Activated B cell treated with CpG ODN at 0.5 μM for 24 hours (primary cell): ENCODE data around the gene PSMB3. TPM values are rescaled to one million over a fixed set of nuclear protein-coding genes. Genes with fewer than 3 reads are reported as not detected.

Experiments
- ATAC-seq: fragments of 200-7000 bp; cut with Tn5 transposase; one replicate; pipeline ENCODE4 v1.10.0; 2021; ENCODE audit warnings: low read depth, mild to moderate bottlenecking, moderate library complexity
- CTCF ChIA-PET: fragments of 350-600 bp; sonication (Branson Sonifier 250); formaldehyde crosslinking; loops from one replicate; lab custom pipeline; 2021; ENCODE audit warnings: antibody characterized with exemption; lab: Charles Lee
- POLR2A ChIA-PET: fragments of 350-600 bp; sonication (Branson Sonifier 250); formaldehyde crosslinking; loops from one replicate; lab custom pipeline; 2021; ENCODE audit warnings: antibody characterized with exemption; lab: Charles Lee
- DNase-seq: peaks from one replicate; pipeline ENCODE4 v3.0.0; 2022
- H3K27ac Mint-ChIP-seq: one replicate; pipeline ENCODE4 v1.8.0; 2020; ENCODE audit warnings: mixed read lengths
- H3K27me3 Mint-ChIP-seq: one replicate; pipeline ENCODE4 v1.8.0; 2021; ENCODE audit warnings: mixed read lengths
- H3K36me3 Mint-ChIP-seq: one replicate; pipeline ENCODE4 v1.8.0; 2021; ENCODE audit warnings: low read depth, mixed read lengths
- H3K4me1 Mint-ChIP-seq: one replicate; pipeline ENCODE4 v1.8.0; 2021; ENCODE audit warnings: mixed read lengths
- H3K4me3 Mint-ChIP-seq: one replicate; pipeline ENCODE4 v1.8.0; 2020; ENCODE audit warnings: mild to moderate bottlenecking, mixed read lengths
- H3K9me3 Mint-ChIP-seq: one replicate; pipeline ENCODE4 v1.8.0; 2020; ENCODE audit warnings: mixed read lengths
- CTCF ChIP-seq: fragments of 200-600 bp; IDR thresholded peaks from one replicate; pipeline ENCODE4 v1.8.0; 2022; ENCODE audit warnings: antibody characterized with exemption, mild to moderate bottlenecking
- intact Hi-C: fragments of 100-400 bp; cut with micrococcal nuclease; formaldehyde crosslinking; loops from one replicate; pipeline ENCODE4 v1.15.1; 2024
- total RNA-seq: library from RNA; stranded (reverse); gene quantifications from 2 replicates; pipeline ENCODE4 v1.2.3, GENCODE V29; 2022

PSMB3 gene
- total RNA-seq, 1 donor from 2014 or later: 234 TPM

GRCh38 chr17:38742411-38743308 is 9.9 kb upstream of the PSMB3 start:
- Mint-ChIP-seq H3K27ac (no peak overlapping the region), H3K4me3 (no peak overlapping the region), H3K4me1 (peaks cover 19% of the 10 kb centered on the region), H3K27me3 (peaks cover 22% of the 10 kb centered on the region), H3K9me3 (no peaks in the 10 kb centered on the region), H3K36me3 (no peaks in the 10 kb centered on the region)
- POLR2A ChIA-PET: no interaction called here
- intact Hi-C loops: no loop called here
- TF ChIP-seq CTCF: no peak
- CTCF ChIA-PET: no interaction called here
- ATAC-seq (no peak), DNase-seq (no peak)

- intact Hi-C loops: no loop called here
- Mint-ChIP-seq H3K27ac (no peak overlapping the region), H3K36me3 (no peaks in the 10 kb centered on the region), H3K4me3 (no peak overlapping the region), H3K27me3 (peaks cover 25% of the 10 kb centered on the region), H3K4me1 (peaks cover 21% of the 10 kb centered on the region), H3K9me3 (no peaks in the 10 kb centered on the region)
- CTCF ChIA-PET: no interaction called here
- POLR2A ChIA-PET: interaction anchor here (1.2 kb wide), 1 partner anchor 9 kb away, joined by 3 read pairs; the partner anchor contains the start of gene PSMB3
- ATAC-seq: no peak
- no peak for DNase-seq
- TF ChIP-seq CTCF: no peak
Measured at GRCh38 chr17:38743556-38744171, 8.9 kb upstream of the PSMB3 start.

GRCh38 chr17:38745545-38745944 is 7.0 kb upstream of the PSMB3 start:
- no peak for ATAC-seq
- no peak for DNase-seq
- POLR2A ChIA-PET: interaction anchor here (1.3 kb wide), 1 partner anchor 15 kb away, joined by 4 read pairs; no protein-coding TSS in a partner anchor
- no peaks in the 10 kb centered on the region for H3K36me3 Mint-ChIP-seq
- no peak overlapping the region for H3K4me3 Mint-ChIP-seq
- intact Hi-C loops: no loop called here
- TF ChIP-seq CTCF: no peak
- CTCF ChIA-PET: interaction anchor here (1.1 to 2.3 kb wide), 2 partner anchors 10 to 69 kb away, joined by 3 to 13 read pairs; no protein-coding TSS in a partner anchor
- no peak overlapping the region for H3K27ac Mint-ChIP-seq
- H3K27me3 Mint-ChIP-seq: peaks cover 29% of the 10 kb centered on the region
- no peaks in the 10 kb centered on the region for H3K9me3 Mint-ChIP-seq
- peaks cover 36% of the 10 kb centered on the region for H3K4me1 Mint-ChIP-seq

- H3K27me3 Mint-ChIP-seq: peaks cover 34% of the 10 kb centered on the region
- TF ChIP-seq CTCF: no peak
- ChIA-PET POLR2A (interaction anchor here (0.7 to 1.3 kb wide), 4 partner anchors 11 to 45 kb away, joined by 3 to 4 read pairs (median 4); partner anchors contain the start of gene MLLT6), CTCF (interaction anchor here (1.1 to 2.3 kb wide), 2 partner anchors 11 to 69 kb away, joined by 3 to 13 read pairs; no protein-coding TSS in a partner anchor)
- ATAC-seq: no peak
- H3K4me1 Mint-ChIP-seq: peaks cover 42% of the 10 kb centered on the region
- no peaks in the 10 kb centered on the region for H3K36me3 Mint-ChIP-seq
- H3K4me3 Mint-ChIP-seq: peak overlapping the region; percentile 83
- H3K27ac Mint-ChIP-seq: peak overlapping the region; percentile 5
- DNase-seq: no peak
- intact Hi-C loops: no loop called here
- H3K9me3 Mint-ChIP-seq: no peaks in the 10 kb centered on the region
Measured at GRCh38 chr17:38746004-38746848, 6.3 kb upstream of the PSMB3 start.
